Muscle of arm (tissue), 12 donors: ENCODE measurements around the gene CYP24A1. TPM values are rescaled to one million over a fixed set of nuclear protein-coding genes. Genes with fewer than 3 reads are reported as not detected.

Experiments
- DNase-seq: peaks from one replicate; pipeline ENCODE4 v3.0.0-alpha.2; 2013
- polyA plus RNA-seq, 12 donors: library from polyadenylated mRNA; unstranded; fragments of 120-200 nt; gene quantifications; one replicate each; pipeline ENCODE4 v1.2.1, GENCODE V29; 2013; ENCODE audit not compliant: insufficient read length in 12 of 12

The CYP24A1 gene
- polyA plus RNA-seq, 12 donors = 0.22 to 12.7 (median 0.84) TPM; not detected in 1

DNA sequence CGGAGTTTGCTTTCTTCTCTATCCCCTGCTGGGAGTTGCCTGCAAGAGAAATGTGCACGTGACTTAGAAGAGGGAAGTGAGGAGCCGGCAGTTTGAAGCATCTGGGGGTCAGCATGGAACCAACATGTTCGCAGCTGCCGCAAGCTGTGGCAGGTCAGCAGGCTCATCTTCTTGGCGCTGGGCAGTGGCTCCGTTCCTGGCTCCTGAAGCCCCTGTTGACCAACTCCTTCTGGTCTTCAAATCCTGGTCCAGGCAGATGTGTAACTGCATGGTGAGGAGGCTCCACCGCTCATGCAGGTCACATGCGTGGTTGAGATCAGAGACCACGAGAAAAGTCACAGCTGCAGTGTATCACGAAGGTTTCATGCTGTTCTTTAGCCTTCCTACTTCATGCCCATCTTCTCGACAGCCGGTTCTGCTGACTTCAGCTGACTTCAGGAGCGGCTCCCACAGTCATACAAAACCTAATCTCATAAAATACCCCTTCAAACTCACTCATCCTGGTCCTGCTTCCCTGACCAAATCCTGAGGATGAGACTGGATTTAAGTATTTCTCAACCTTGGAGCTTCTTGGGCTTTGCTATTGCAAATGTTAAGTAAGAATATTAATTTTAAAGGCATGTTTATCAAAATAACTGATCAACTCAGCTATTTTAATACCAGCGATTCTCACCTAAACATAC lies 58.5 kb downstream of the CYP24A1 start:
- DNase-seq = no peak

DNA sequence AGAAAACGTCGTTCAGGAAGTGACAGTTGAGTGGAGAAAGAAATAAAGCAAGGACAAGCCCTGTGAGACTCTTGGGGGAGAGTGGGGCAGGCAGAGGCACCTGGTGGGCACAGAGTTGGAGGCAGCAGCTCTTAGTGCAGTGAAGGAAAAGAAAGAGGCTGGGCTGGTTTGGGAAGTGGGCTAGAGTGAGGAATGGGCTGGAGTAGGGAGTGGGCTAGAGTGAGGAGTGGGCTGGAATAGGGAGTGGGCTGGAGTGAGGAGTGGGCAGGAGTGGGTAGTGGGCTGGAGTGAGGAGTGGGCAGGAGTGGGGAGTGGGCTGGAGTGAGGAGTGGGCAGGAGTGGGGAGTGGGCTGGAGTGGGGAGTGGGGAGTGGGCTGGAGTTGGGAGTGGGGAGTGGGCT lies 59.7 kb downstream of the CYP24A1 start:
- DNase-seq = no peak

DNA sequence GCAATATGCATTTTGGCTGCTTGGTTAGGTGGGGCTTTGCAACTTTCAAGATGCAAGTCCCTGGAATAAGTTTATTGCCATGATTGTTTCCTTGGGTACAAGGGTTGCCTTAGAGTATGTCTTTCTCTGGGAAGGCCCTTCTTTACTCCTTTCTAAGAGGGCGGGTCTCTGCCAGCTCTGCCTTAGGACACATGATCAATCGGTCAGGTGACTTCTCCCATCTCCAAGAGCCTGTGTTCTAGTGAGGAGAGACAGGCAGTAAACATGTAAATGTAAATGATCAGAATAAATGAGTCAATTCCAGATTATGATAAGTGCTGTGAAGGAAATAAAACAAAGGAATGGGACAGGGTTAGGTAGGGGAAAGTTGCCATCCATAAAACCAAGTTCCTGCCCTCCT lies 60.2 kb downstream of the CYP24A1 start:
- no peak for DNase-seq

DNA sequence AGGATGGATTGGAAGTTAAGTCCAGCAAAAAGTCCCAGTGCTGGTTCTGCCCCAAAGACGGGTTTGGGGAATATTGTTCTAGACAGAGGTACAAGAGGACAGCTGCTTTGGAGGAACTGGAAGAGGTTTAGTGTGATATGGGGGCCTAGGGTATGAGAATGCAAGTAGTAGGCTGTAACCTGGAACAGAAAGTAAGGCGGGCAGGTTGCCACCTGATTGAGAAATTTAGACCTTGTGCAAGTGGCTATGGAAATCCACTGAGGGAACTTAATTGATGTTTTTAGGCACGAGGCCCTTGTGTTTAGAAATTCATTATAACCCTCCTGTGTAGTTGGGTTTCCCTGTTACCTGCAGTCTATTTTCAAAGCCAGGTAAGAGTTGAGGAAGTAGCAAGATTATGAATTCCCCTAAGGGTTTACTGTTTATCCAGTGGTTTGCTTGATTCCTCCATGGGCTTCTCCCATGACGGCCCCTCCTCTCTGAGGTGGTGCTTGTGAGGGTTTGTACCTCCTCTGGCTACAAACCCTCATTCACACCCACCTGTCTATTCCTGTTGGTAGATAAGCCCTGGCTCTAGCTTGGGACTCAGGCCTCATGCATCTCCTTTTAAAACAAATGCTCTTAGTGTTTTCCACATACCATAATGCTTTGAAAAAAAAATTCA lies 61.4 kb downstream of the CYP24A1 start:
- DNase-seq = no peak

DNA sequence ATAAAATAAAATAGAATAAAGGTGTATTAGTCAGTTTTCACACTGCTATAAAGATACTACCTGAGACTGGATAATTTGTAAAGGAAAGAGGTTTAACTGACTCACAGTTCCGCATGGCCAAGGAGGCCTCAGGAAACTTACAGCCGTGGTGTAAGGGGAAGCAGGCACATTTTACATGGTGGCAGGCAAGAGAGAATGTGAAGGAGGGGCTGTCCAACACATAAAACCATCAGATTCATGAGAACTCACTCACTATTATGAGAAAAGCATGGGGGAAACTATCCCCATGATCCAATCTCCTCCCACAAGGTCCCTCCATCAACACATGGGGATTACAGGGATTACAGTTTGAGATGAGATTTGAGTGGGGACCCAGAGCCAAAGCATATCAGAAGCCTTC lies 62.3 kb downstream of the CYP24A1 start:
- DNase-seq = no peak

DNA sequence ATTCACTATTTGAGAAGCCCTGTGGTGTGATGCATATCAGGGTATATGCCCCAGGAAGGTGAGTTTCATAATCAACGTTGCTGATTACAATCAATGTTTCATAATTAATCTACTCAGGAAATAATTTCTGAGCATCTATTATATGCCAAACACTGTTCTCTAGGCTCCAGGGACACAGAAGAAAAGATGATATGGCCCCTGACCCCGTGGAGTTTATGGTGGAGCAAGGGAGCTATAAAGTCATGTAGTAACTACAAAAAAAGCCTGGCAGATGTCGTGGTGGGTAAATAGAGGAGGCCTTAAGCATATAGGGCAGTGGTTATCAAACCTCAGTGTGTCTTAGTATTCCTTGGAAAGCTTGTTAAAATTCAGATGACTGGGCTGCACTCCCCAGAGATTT lies 63.3 kb downstream of the CYP24A1 start:
- DNase-seq = no peak

DNA sequence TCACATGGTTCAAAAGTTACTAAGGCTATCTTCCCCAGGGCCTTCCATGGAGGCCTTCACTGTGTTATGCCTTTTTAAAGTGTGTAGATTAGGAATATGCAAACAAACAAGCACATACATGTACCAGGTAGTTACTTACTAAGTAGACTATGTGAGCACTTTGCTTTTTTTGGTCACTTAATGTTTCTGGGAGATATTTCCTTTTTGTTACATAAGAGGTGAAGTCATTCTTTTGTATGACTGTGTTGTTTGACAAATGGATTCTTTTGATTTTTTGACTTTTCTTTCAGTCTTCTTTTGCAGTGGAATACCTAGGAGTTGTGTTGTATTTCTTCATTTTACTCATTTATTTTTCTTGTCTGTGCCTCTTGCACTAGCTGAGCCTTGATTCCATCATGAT lies 63.7 kb downstream of the CYP24A1 start:
- DNase-seq = no peak

DNA sequence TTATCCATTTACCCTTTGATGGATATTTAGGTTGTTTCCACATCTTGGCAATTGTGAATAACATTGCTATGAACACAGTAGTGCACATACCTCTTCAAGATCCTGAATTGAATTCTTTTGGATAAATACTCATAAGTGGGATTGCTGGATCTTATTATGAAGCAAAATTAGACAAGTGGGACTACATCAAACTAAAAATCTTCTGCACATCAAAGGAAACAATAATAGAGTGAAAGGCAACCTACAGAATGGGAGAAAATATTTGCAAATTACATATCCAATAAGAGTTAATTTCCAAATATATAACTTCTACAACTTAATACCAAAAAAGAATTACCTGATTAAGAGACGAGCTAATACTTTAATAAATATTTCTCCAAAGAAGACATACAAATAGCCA lies 65.0 kb downstream of the CYP24A1 start:
- DNase-seq = no peak

DNA sequence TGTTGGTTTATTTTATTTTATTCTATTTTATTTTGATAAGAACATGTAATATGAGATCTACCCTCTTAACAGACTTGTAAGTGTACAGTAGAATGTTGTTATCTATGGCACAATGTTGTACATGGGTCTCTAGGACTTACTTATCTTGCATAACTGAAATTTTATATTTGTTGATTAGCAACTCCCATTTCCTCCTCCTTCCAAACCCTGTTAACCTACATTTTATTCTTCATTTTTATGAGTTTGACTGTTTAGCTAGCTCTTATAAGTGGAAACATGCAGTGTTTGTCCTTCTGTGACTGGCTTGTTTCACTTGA lies 65.5 kb downstream of the CYP24A1 start:
- DNase-seq = no peak

DNA sequence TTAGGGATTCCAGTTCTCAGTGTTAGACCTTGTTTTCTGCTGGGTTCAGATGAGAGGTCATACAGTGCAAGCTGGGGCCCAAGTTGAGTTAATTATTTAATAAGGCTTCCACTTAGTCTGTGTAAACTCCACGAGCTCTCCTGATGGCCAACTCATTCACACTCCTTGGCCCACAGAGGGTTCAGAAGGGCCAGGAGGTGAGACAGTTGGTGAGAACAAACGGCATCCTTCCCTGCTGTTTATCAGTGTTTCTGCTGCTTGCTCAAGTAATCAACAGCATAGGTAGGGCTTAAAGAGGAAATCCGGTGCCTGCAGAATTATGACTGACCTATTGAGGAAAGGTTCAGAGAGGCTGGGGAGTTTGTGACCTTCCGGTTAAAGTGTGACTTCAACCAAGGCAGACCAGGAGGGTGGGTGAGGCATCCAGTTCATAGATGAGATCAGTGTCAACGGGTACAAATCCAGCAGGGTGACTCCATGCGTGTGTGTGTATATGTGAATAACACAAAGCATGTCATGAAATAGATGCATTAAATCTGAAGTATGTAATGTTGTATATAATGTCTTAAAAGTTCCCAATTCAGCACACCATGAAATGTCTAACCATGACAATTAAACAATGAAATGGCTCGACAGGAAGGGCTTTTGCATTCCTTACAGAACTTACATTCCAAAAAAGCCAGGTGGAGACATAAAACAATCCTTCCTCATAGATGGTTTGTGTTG lies 66.0 kb downstream of the CYP24A1 start:
- no peak for DNase-seq

DNA sequence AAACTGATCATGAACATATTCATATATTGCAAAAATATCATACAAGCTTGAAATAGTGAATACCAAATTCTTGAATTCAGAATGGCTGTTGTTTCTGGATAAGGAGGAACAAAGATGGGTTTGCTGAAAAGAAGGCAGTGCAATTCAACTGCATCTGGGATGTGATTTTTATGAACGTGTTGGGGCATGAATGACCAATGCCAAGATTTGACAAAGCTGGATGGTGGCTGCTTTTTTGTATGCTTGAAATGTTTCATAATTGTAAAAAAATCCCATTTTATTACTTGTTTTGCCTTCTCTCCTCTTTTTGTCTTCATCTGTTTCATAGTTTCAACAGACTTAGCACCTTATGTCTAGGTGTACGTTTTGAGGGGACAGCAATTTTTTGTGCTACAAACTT lies 66.6 kb downstream of the CYP24A1 start:
- no peak for DNase-seq

DNA sequence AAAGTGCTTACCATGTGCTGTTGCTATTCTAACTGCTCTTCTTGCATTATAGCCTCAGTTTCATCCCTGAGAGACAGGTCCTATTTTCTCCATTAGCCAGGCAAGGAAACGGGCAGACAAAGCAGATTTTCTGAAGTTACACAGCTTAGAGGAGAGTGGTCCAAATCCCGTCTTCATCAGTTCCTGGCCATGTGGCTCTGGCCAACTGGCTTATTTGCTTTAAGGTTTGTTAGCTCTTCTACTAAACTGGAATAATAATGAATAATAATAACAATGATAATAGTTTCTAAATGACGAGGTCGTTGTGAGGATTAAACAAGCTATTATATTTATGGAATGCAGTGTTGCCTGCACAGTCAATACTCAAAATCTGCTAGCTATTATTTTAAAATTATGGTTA lies 67.6 kb downstream of the CYP24A1 start:
- no peak for DNase-seq

DNA sequence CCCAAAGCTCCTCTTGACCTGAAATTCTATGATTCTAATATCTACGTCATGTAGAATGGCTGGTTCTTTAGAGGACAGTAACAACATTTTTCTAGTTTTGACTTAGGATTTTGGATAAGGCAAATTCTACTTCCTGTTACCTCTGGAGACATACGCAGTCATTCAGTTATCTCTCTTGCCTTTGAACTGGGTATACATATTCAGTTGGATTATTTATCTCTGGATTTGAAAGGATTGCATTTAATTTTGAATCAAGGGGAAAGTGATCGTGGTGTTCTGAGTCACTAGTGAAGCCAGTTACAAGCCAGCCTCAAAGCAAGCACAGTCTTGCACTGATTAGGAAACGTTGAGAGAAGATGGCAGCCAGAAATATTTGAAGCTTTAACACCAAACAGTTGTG lies 68.1 kb downstream of the CYP24A1 start:
- no peak for DNase-seq

DNA sequence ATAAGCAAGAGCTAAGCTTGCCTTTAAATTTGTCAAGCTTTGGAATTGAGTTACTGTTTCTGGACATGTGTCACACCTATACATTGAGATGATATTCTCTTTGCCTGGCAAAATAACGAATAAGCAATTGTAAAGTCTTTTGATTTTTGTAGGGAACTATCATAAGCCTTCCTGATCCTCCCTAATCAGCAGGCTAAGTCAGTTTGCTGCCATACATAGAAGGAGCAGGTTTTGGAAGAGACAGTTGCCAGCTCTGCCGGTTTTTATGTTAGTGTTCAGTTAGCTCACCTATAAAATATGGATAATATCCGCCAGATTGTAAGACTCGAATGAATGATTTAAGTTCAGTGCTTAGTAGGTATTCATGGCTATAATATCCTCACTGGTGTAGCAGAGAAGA lies 69.0 kb downstream of the CYP24A1 start:
- DNase-seq = no peak

DNA sequence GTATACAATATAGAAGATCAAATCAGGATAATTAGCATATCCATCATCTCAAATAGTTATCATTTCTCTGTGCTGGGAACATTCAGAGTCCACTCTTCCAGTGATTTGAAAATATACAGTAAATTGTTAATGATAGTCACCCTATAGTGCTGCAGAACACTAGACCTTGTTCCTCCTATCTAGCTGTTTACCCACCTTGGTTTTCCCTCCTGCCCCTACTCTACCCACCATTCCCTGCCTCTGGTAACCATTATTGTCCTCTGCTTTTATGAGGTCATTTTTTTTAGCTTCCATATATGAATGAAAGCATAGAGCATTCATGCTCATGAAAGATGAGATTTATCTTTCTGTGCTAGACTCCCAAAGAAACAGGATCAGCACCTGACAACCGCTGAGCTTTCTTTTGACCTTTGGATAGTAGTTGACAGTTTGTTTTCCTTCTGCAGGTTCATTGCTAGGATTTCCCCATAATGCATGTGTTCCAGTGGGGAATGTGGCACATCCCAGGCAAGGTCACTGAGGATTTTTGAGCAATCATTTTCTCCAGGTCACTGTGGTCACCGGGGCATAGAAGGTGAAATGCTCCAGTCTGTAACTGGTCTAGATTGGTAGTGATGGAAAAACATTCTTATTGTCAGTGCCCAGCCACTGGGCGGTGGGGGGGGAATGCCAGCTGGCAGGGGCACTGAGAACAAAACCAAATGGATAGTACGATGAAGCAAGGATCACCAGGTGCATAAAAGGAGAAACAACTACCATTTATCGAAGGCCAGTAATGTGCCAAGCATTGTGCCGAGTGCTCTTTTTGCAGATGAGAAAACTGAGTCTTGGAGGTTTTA lies 69.8 kb downstream of the CYP24A1 start:
- DNase-seq = no peak

Other genes with a start within 250 kb of the CYP24A1 start
- 10 to 100 TPM in 2 of 12 donors, 1 to 10 TPM in 9, not detected in 1; 3.5 to 14.6 (median 5.7) TPM for gene BCAS1, start 103.4 kb downstream of the CYP24A1 start, polyA plus RNA-seq
- gene PFDN4, start 34.1 kb upstream of the CYP24A1 start, polyA plus RNA-seq = 10 to 100 TPM in 11 of 12 donors, not detected in 1; 53.1 to 77.5 (median 64.4) TPM